ENCODE measurements around the gene TLE2.
"Not testable (repeated sequence)": the region's sequence is repeated elsewhere in the genome, so short reads cannot be mapped to it uniquely, and the experiment has no call there.

TLE2 gene

GRCh38 chr19:2981898-2982297, 47.2 kb downstream of the TLE2 start:
- H3K27ac Mint-ChIP-seq = no peak overlapping the region
- peaks cover 5% of the 10 kb centered on the region for H3K4me1 Mint-ChIP-seq (ENCODE audit: low read depth)
- no peak for DNase-seq
- no peak overlapping the region for H3K4me3 Mint-ChIP-seq
- H3K27me3 Mint-ChIP-seq = peaks cover 23% of the 10 kb centered on the region
- no peaks in the 10 kb centered on the region for H3K9me3 Mint-ChIP-seq
- H3K36me3 Mint-ChIP-seq (ENCODE audit: low read depth) = peaks cover 2% of the 10 kb centered on the region

- Mint-ChIP-seq H3K27ac (no peak overlapping the region), H3K4me3 (no peak overlapping the region), H3K27me3 (peaks cover 20% of the 10 kb centered on the region), H3K4me1 (ENCODE audit: low read depth) (peaks cover 19% of the 10 kb centered on the region), H3K36me3 (ENCODE audit: low read depth) (peaks cover 2% of the 10 kb centered on the region), H3K9me3 (no peaks in the 10 kb centered on the region)
- DNase-seq = no peak
These were observed 50.3 kb downstream of the TLE2 start for GRCh38 chr19:2978772-2979171.

GRCh38 chr19:2978166-2978767, 50.8 kb downstream of the TLE2 start:
- no peak overlapping the region for H3K27ac Mint-ChIP-seq
- H3K4me3 Mint-ChIP-seq = no peak overlapping the region
- peaks cover 16% of the 10 kb centered on the region for H3K27me3 Mint-ChIP-seq
- peaks cover 19% of the 10 kb centered on the region for H3K4me1 Mint-ChIP-seq (ENCODE audit: low read depth)
- H3K36me3 Mint-ChIP-seq (ENCODE audit: low read depth) = peaks cover 2% of the 10 kb centered on the region
- H3K9me3 Mint-ChIP-seq = no peaks in the 10 kb centered on the region
- DNase-seq = no peak

- no peak overlapping the region for H3K27ac Mint-ChIP-seq
These were observed 51.3 kb downstream of the TLE2 start for GRCh38 chr19:2977746-2978138.

GRCh38 chr19:2977001-2977745, 51.9 kb downstream of the TLE2 start, which contains the start of gene TLE6:
TLE6 (plus strand) TSS chr19:2977564; CDS start chr19:2978234, 670 bp downstream.
- H3K4me1 Mint-ChIP-seq (ENCODE audit: low read depth) = peaks cover 19% of the 10 kb centered on the region
- peaks cover 2% of the 10 kb centered on the region for H3K36me3 Mint-ChIP-seq (ENCODE audit: low read depth)
- H3K27ac Mint-ChIP-seq = peak within 1 kb of the TSS; percentile 91
- peak; percentile 95 for DNase-seq
- peak within 1 kb of the TSS; percentile 86 for H3K4me3 Mint-ChIP-seq
- no peaks in the 10 kb centered on the region for H3K9me3 Mint-ChIP-seq
- H3K27me3 Mint-ChIP-seq = peaks cover 9% of the 10 kb centered on the region

More at GRCh38 chr19:2977746-2978138, 51.3 kb downstream of the TLE2 start:
- Mint-ChIP-seq H3K36me3 (ENCODE audit: low read depth) (peaks cover 2% of the 10 kb centered on the region), H3K4me3 (peak overlapping the region; percentile 62), H3K9me3 (no peaks in the 10 kb centered on the region), H3K27me3 (peaks cover 12% of the 10 kb centered on the region), H3K4me1 (ENCODE audit: low read depth) (peaks cover 19% of the 10 kb centered on the region)
- no peak for DNase-seq

GRCh38 chr19:2976609-2977000, 52.5 kb downstream of the TLE2 start:
- H3K27me3 Mint-ChIP-seq = peaks cover 4% of the 10 kb centered on the region
- H3K4me1 Mint-ChIP-seq (ENCODE audit: low read depth) = peaks cover 19% of the 10 kb centered on the region
- H3K4me3 Mint-ChIP-seq = peak overlapping the region; percentile 86
- DNase-seq = peak; percentile 39
- H3K27ac Mint-ChIP-seq = peak overlapping the region; percentile 91
- no peaks in the 10 kb centered on the region for H3K9me3 Mint-ChIP-seq
- H3K36me3 Mint-ChIP-seq (ENCODE audit: low read depth) = peaks cover 2% of the 10 kb centered on the region

GRCh38 chr19:2974342-2975041, 54.6 kb downstream of the TLE2 start:
- Mint-ChIP-seq H3K9me3 (no peaks in the 10 kb centered on the region), H3K27ac (no peak overlapping the region), H3K36me3 (ENCODE audit: low read depth) (peaks cover 2% of the 10 kb centered on the region), H3K4me3 (no peak overlapping the region), H3K4me1 (ENCODE audit: low read depth) (peaks cover 19% of the 10 kb centered on the region), H3K27me3 (peaks cover 4% of the 10 kb centered on the region)
- no peak for DNase-seq

- Mint-ChIP-seq H3K4me3 (no peak overlapping the region), H3K27me3 (peaks cover 4% of the 10 kb centered on the region), H3K36me3 (ENCODE audit: low read depth) (peaks cover 2% of the 10 kb centered on the region), H3K4me1 (ENCODE audit: low read depth) (peaks cover 19% of the 10 kb centered on the region), H3K27ac (no peak overlapping the region), H3K9me3 (no peaks in the 10 kb centered on the region)
- DNase-seq = no peak
These were observed 55.9 kb downstream of the TLE2 start for GRCh38 chr19:2973229-2973628.

GRCh38 chr19:2970201-2970835, 58.8 kb downstream of the TLE2 start:
- no peak for DNase-seq
- no peaks in the 10 kb centered on the region for H3K9me3 Mint-ChIP-seq
- H3K36me3 Mint-ChIP-seq (ENCODE audit: low read depth) = no peaks in the 10 kb centered on the region
- H3K4me1 Mint-ChIP-seq (ENCODE audit: low read depth) = peaks cover 7% of the 10 kb centered on the region
- no peak overlapping the region for H3K27ac Mint-ChIP-seq
- peaks cover 4% of the 10 kb centered on the region for H3K27me3 Mint-ChIP-seq
- H3K4me3 Mint-ChIP-seq = no peak overlapping the region

- Mint-ChIP-seq H3K4me1 (ENCODE audit: low read depth) (peaks cover under 1% of the 10 kb centered on the region), H3K27ac (no peak overlapping the region), H3K9me3 (no peaks in the 10 kb centered on the region), H3K27me3 (no peaks in the 10 kb centered on the region), H3K4me3 (no peak overlapping the region), H3K36me3 (ENCODE audit: low read depth) (no peaks in the 10 kb centered on the region)
- no peak for DNase-seq
These were observed 60.0 kb downstream of the TLE2 start for GRCh38 chr19:2969104-2969504.

GRCh38 chr19:2967972-2968371, 61.1 kb downstream of the TLE2 start:
- no peaks in the 10 kb centered on the region for H3K4me1 Mint-ChIP-seq (ENCODE audit: low read depth)
- no peak overlapping the region for H3K27ac Mint-ChIP-seq
- H3K27me3 Mint-ChIP-seq = no peaks in the 10 kb centered on the region
- H3K36me3 Mint-ChIP-seq (ENCODE audit: low read depth) = no peaks in the 10 kb centered on the region
- no peaks in the 10 kb centered on the region for H3K9me3 Mint-ChIP-seq
- no peak for DNase-seq
- no peak overlapping the region for H3K4me3 Mint-ChIP-seq

- Mint-ChIP-seq H3K27me3 (no peaks in the 10 kb centered on the region), H3K27ac (no peak overlapping the region), H3K9me3 (no peaks in the 10 kb centered on the region), H3K36me3 (ENCODE audit: low read depth) (no peaks in the 10 kb centered on the region), H3K4me1 (ENCODE audit: low read depth) (peaks cover 5% of the 10 kb centered on the region), H3K4me3 (no peak overlapping the region)
- DNase-seq = no peak
These were observed 64.2 kb downstream of the TLE2 start for GRCh38 chr19:2964874-2965273.

- H3K27me3 Mint-ChIP-seq; H3K9me3 Mint-ChIP-seq; H3K27ac Mint-ChIP-seq; H3K4me1 Mint-ChIP-seq (ENCODE audit: low read depth); DNase-seq; H3K4me3 Mint-ChIP-seq; H3K36me3 Mint-ChIP-seq (ENCODE audit: low read depth): not testable (repeated sequence)
These were observed 65.4 kb downstream of the TLE2 start for GRCh38 chr19:2963631-2964030.

GRCh38 chr19:2963122-2963521, 66.0 kb downstream of the TLE2 start:
- Mint-ChIP-seq H3K27ac (no peak overlapping the region), H3K36me3 (ENCODE audit: low read depth) (no peaks in the 10 kb centered on the region), H3K27me3 (no peaks in the 10 kb centered on the region), H3K4me3 (no peak overlapping the region), H3K4me1 (ENCODE audit: low read depth) (peaks cover 5% of the 10 kb centered on the region), H3K9me3 (no peaks in the 10 kb centered on the region)
- no peak for DNase-seq

All from activated T-cell treated with anti-CD3 and anti-CD28 coated beads, Interleukin-2, amount 50 U/mL, for 24 hours (primary cell).